Measurements from ENCODE around the gene RAB43.
"Not testable (repeated sequence)": the region's sequence is repeated elsewhere in the genome, so short reads cannot be mapped to it uniquely, and the experiment has no call there.

The RAB43 gene

GRCh38 chr3:129087904-129088303 lies 33.7 kb downstream of the RAB43 start:
- DNase-seq = not testable (repeated sequence)

DNA sequence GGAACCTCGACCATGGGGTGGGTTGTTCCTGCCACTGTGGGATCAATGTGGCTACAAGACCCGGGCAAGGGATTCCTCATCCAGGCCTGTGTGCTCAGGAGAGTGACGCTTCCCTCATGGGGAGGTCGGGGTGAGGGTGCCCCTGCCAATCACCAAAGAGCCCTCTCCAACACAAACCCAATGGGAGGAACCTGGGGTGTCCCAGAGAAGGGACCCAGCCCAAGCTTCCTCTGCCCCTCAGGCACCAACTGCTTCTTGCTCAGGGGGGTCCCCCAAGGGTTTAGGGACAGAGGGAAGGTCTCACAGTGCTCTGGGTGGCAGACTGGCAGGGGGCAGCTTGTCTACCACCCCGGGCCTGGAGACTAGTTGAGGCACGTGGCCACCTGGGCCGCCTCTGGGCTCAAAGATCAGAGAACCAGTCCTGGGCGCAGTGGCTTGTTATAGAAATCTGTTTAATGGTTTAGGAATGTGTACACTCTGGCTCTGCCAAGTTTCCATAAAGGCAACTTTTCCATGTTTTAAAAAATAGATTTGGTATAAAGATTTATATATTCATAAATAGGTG lies 34.4 kb downstream of the RAB43 start:
- DNase-seq = no peak

DNA sequence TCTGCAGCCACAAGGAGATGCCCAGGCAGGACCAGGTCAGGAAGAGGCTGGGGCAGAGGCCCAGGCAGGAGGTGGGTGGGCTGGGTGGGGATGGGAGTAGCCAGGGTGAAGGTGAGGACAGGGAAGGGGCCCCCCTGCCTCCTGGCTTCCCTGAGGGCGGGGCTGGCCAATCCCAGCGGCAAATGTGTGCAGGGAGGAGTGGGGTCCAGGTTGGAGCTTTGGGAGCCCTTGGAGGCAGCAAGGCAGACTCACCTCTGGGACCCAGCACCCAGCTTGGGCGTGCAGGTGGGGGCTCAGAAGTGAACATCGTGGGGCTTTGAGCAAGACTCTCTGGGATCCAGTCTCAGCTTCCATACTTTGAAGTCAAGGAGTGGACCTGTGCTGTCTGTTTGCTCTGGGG lies 35.8 kb downstream of the RAB43 start:
- DNase-seq = no peak

- no peak for DNase-seq
These were observed 36.4 kb downstream of the RAB43 start for GRCh38 chr3:129085165-129085715.

DNA sequence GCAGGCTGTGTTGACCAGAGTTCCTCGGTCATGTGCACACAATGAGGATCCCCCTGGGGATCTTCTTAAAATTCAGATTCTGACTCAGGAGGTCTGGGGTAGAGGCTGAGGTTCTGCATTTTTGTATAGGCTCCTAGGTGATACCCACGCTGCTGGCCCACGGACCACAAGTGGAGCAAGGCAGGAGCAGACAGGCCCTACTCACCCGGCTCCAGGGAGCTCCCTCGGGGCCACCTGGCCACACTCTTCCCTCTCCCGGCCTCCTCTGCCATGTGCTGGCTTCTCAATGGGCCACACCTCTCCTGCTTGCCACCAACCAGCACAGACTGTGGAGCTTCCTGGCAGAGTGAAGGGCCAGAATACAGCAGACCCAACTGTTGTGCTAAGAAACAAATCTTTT lies 37.1 kb downstream of the RAB43 start:
- no peak for DNase-seq

DNA sequence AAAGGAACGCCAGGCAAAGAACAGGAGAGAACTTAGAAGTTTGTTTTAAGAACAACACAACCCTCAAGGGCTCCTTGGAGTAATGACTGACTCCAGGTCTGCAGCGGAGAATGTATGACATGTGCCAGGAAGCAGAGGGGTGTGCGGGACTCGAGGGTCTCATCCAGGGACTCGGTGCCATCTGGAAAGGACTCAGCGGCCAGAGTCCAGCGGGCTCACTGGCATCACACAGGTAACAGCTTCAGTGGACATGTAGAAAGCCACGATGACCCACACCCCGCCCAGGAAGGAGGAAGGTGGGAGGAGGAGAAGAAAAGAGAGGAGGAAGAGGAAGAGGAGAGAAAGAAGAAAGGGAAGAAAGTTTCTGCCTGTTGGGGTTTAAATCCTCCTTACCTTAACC lies 39.6 kb downstream of the RAB43 start:
- DNase-seq = no peak

GRCh38 chr3:129081503-129081902 lies 40.1 kb downstream of the RAB43 start:
- no peak for DNase-seq

- DNase-seq = no peak
These were observed 43.1 kb downstream of the RAB43 start for GRCh38 chr3:129078510-129078909.

GRCh38 chr3:129077222-129077621 lies 44.4 kb downstream of the RAB43 start:
- DNase-seq = no peak

GRCh38 chr3:129070086-129070885 lies 51.3 kb downstream of the RAB43 start:
- no peak for DNase-seq

DNA sequence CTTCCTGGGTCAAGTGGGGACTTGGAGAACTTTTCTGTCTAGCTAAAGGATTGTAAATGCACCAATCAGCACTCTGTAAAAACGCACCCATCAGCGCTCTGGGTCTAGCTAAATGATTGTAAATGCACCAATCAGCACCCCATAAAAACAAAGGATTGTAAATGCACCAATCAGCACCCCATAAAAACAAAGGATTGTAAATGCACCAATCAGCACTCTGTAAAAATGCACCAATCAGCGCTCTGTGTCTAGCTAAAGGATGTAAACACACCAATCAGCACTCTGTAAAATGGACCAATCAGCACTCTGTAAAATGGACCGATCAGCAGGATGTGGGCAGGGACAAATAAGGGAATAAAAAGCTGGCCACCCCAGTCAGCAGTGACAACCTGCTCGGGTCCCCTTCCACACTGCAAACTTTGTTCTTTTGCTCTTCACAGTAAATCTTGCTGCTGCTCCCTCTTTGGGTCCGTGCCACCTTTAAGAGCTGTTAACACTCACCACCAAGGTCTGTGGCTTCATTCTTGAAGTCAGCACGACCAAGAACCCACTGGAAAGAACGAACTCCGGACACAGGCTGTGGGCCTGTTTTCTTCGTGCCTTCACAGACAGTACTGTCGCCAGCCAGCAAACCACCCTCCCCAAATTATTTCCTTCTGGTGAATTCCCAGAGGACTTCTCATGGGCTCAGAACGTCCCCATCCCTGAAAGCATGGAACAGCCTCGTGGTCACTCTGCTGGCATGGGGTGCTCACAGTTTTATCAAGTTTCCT lies 52.1 kb downstream of the RAB43 start:
- not testable (repeated sequence) for DNase-seq

DNA sequence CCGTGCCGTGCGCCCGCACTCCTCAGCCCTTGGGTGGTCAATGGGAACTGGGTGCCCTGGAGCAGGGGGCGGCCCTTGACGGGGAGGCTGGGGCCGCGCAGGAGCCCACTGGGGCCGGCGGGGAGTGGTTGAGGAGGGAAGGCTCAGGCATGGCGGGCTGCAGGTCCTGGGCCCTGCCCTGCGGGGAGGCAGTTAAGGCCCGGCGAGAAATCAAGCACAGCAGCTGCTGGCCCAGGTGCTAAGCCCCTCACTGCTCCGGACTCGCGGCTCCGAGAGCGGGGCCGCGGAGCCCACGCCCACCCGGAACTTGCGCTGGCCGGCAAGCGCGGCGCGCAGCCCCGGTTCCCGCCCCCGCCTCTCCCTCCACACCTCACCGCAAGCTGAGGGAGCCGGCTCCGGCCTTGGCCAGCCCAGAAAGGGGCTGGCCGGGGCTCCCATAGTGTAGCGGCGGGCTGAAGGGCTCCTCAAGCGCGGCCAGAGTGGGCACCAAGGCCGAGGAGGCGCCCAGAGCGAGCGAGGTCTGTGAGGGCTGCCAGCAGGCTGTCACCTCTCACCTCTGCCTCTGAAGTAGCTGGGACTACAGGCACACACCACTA lies 53.2 kb downstream of the RAB43 start:
- peak; percentile 5 for DNase-seq

GRCh38 chr3:129067719-129068118 lies 53.9 kb downstream of the RAB43 start:
- DNase-seq = not testable (repeated sequence)

GRCh38 chr3:129065720-129066073 lies 55.9 kb downstream of the RAB43 start:
- DNase-seq = no peak

- DNase-seq = no peak
These were observed 56.4 kb downstream of the RAB43 start for GRCh38 chr3:129065016-129065719.

DNA sequence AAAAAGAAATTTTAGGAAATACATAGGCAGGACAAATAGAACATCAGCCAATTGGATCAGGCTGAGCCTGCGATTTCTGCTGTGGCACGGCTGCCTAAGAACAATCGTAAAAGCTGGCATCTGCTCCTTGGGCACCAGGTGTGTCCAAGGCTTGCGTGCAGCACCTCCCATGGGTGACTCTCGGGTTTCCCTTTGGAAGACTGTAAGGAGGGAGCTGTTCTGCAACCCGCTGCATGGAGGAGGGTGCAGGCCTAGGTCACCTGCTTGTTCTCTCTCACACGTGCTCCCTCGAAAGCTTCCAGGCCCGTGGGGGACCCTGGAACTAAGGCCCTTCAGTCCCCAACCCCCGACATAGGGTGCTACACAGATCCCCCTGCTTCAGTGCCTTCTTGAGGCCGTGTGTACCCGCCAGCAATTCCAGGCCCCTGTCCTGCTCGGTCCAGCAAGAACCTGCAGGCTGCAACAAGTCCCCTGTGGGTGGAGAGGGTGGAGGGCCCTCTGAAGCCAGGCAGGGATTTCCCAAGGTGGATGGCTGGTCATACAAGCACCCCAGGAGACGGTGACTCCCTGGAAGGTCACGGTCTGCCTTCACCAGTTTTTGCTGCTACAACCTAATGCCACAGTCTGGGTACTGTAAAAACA lies 57.6 kb downstream of the RAB43 start:
- DNase-seq = no peak

DNA sequence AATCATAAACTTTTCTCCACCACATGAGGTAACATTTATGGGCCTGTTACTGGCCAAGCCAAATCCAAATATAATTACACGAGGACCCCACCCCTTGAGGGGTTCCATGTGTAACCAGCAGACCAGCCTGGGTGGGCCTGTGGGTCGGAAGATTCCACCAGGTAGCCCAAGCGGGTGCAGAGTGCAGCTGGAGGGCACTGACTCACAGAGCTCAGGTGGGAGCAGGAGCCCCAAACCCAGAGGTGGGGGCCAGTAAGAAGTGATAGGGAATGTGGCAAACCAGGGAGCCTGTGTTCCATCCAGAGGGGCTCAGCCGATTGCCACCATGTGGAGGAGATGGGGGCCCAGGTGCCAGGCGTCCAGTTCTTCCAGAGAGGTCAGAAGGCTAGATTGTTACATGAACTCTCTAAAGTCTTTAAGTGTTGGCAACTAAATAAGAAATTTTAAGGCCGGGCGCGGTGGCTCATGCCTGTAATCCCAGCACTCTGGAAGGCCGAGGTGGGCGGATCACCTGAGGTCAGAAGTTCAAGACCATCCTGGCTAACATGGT lies 58.4 kb downstream of the RAB43 start:
- no peak for DNase-seq

DNA sequence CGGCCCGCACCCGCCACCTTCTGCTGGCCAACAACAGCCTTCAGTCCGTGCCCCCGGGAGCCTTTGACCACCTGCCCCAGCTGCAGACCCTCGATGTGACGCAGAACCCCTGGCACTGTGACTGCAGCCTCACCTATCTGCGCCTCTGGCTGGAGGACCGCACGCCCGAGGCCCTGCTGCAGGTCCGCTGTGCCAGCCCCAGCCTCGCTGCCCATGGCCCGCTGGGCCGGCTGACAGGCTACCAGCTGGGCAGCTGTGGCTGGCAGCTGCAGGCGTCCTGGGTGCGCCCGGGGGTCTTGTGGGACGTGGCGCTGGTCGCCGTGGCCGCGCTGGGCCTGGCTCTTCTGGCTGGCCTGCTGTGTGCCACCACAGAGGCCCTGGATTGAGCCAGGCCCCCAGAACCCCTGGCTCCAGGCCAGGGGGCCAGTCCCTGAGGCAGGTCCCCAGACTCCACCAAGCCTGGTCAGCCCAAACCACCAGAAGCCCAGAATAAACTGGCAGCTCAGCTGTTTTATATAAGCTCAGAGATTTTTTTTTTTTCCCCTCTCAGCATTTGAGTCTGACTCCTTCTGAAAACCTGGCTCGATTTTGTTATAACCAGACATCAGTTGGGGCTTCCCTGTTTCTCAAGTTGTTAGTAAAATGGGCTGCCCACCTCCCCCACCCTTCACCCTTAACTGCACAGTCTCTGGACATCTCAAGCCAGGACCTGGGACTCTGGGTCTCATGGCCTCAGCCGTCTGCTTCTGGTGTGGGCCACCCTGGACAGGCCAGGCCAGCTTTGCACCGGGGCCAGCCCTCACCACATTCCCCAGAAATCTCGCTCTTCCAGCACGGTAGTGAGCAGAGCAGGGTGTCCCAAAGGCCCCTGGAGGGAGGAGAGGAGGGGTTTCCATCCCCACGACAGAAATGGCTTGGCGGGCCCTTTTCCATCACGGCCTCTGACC lies 59.4 kb downstream of the RAB43 start:
- no peak for DNase-seq

GRCh38 chr3:129061023-129061887 lies 60.3 kb downstream of the RAB43 start:
- no peak for DNase-seq

Measured in stimulated activated CD4-positive, alpha-beta T cell treated with anti-CD3 and anti-CD28 coated beads, Interleukin-4, amount 100 ng/mL, for 1 hour (primary cell).